HG02840 (cell line): ENCODE data around the gene ADORA3.

Experiments used
- ATAC-seq: cut with Tn5 transposase; IDR thresholded peaks from one replicate; pipeline ENCODE4 v1.9.1; 2021; ENCODE audit warnings: mild to moderate bottlenecking, moderate library complexity, moderate number of reproducible peaks; ENCODE audit not compliant: unreplicated experiment, low FRiP score

ADORA3 gene

DNA sequence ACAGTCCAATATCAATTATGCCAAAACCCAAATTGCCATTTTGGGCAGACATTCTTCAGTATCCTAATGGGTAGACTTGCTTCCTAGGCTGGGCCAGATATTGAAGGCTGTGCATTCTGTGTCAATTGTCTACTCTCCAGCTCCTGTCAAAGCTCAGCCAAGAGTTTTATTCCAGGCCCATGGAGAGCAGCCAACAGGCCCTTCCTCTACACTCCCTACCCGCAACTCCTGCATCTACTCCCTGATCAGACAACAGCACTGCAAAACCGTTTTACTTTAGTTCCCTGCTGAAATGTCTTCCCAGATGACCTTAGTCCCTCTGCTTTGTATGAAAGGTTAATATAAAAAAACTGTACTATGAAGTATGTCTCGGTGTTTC is 6.6 kb upstream of the ADORA3 start:
- no peak for ATAC-seq

DNA sequence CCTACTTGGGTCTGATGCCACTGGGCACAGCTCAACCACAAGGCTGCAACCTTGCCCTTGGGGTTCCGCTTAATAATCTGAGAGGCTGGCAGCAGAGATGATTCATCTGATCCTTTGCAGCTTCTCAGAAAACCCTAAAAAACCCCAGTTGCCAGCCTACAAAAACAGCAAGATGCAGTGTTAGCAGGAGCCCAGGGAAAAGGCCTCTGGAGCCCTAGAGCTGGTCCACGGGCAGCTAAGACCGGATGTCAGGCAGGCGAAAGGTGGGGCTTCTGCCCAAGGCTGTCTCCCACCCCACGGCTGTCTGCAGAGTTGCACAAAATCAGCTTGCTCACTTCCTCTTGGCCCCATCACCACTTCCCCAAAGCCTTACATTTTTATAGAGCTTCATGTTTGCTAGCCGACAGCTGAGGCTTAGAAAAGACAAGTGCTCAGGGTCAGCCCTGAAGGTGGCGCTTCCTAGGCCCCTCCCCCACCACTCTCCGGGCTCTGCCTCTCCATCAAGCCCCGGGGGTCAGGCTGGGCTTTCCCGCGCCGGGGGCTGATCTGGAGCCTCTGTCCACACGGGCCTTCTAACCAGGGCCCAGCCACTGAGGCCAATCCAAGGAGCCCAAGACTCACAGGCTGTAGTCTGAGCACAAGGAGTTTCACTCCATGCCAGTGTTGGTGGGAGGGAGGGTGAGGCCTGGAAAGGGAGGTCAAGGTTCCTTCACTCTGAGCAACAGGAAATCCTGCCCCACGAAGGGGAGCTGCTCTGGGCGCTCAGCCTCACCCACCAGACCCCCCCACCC is 4.2 kb upstream of the ADORA3 start:
- peak; percentile 43 for ATAC-seq

DNA sequence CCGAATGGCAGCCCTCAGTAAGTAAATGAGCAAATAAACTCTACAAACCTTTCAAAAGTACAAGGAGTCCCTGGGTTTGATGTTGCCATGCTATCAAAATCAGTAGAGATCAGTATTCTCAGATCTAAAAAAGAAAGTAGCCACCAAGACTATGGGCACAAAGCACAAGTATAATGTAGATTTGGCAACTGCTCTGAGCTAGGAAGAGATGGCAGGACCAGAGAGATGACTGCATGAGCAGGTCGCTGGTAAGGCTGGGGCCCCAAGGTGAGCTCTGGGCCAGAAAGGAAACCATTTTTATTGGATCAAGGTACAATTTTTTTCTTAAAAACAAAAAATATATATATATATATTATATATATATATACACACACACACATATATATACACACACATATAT is 3.1 kb upstream of the ADORA3 start:
- no peak for ATAC-seq

DNA sequence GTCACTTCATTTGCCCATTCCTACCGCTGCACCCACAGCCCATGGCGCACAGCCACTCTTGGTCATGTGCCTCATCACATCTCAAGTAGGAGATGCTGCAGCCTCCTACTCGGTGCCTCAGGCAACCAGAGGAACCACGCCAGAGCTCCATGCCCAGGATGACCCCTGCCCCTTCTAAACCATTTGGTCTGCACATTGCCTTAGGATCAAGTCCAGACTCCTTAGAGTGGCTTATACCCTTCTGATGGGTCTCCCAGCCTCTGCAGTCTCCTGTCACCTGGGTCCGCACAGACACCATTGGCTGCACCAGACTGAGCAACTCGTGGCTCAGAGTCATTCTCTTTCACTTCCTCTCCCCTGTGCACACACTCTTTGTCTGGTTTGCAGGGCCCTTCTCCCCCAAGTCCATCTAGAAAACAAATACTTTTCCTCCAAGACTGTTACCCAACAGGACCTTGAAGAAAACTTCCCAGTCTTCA is 2.2 kb upstream of the ADORA3 start:
- peak; percentile 51 for ATAC-seq

DNA sequence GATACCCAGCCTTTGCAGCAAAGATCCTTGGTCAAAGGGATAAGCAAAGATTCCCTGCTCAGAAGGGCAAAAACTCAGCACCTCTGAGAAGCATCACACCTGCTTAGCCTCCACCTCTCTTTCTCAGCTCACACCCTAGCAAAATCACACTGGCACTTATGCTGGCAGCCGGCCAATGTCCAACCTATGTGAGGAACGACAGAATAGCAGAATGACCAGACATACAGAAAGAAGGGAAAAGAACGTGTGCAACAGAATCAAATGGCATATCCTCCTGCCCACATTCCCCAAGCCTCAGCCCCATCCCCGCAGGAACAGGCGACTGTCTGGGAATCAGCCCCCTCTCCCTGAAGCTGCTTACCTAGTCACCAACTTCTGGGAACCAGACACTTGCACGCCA is 664 bp upstream of the ADORA3 start:
- no peak for ATAC-seq

DNA sequence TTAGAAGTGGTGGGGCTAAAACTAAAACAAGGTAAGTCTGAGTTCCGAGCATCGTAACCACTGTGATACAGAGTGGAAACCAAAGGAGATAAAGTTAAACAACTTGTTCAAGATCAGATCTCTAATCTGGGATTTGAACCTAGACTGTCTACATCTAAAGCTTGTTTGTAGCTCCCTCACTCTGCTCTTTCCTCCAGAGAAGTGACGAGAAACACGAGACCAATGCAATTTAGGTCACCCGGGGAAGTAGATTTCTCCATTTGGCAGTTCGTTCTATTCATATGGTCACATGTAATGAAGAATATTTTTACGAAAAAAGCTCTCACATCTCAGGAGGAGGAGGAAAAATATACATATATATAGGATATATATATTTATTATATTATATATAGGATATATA is 1.8 kb downstream of the ADORA3 start:
- ATAC-seq, result no peak

DNA sequence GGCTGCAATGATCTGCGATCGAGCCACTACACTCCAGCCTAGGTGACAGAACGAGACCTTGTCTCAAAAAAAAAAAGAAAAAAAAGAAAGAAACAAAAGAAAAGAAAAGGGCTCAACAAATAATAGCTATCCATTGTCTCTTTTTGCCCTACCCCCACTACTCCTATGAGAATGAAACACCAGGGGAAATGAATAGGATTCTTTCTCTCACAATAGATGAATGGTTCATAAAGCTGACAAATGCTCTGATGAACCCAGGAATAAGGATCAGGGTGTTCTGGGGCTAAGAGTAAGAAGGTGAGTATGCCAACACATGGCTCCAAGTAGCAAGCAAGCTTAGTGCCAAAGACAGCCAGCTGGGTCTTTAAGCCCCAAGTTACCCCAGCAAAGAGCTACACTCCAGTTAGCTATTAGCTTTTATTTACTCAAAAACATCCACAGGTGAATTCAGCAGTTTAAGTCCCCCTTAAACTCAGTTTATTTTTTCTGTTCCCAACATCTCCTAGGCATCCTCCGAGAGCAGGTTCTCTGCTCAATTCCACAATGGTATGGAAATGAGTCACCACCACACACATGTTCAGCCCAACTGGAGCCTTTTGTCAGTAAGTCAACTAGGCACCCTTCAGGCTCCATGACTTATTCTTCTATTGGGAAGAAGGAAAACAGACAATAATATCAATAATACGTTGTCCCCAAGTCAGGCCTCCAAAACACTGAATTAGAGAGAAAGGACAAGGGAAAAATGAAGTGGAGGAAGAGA is 4.2 kb downstream of the ADORA3 start:
- ATAC-seq, result no peak

DNA sequence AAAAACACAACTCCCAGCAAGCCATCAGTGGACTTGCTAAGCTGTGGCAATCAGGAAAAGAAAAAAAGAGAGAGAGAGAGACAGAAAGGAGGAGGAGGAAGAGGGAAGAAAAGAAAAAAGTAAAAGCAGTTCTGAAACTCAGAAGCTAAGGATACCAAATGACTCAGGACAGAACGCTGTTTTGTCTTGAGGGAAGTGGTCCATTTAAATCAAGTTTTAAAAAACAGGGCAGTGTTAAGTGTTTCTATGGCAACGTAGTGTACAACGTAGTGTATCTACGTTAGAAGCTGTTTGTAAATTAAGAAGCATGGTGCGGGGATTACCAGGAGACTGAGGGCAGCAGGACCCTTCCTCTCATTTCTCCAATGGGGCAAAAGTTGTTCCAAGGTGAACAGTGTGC is 5.8 kb downstream of the ADORA3 start:
- no peak for ATAC-seq

DNA sequence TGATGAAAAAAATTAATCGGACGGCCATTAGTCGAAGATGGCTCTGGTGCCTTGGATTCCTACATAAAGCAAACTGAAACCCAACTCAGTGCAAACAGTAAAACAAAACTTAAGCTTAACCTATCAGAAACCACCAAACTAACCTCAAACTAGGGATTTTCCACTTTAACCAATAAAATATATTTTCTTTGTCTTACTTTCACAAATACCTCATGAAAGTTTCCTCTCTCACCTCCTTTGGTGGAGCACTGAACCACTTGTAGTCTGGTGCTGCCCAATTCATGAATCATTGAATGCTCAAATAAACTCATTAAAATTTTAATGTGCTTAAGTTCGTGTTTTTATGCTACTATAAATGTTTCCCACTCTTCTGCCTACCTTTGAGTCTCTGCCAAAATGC is 7.0 kb downstream of the ADORA3 start:
- no peak for ATAC-seq

DNA sequence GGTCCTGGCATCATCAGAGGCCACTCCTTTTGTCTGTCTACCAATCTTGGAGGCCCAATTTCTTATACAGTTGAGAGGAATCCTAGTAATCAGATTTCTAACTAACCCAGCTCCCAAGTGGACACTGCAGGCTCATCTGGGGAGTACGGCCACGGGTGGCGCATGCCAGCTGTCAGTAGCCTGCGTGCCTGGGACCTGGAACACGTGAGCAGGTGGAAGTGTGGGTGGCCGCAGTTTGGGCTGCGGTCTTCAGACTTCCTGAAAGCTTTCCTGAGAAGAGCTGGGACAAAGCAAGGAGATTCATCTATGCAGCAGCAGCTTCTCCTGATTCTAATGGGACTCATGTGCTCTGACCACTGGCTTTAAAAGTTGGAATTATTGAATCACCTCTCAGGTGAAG is 12.4 kb downstream of the ADORA3 start:
- ATAC-seq, result no peak

DNA sequence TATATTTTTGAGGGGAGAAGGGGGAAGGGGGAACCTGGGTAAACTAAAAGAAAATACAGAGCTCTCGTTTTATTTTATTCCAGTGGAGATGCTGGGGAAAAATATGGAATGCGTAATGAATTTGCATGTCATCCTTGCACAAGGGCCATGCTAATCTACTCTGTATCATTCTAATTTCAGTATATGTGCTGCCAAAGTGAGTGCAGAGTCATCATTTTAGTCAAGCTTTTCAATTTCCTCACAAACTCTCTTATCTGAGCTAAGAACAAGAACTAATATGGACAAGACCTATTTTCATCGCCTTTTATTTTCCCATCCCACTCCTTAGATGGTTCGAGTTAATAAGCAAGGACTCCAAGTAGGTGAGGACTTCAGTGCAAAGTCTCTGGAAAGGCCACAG is 13.2 kb downstream of the ADORA3 start:
- no peak for ATAC-seq

DNA sequence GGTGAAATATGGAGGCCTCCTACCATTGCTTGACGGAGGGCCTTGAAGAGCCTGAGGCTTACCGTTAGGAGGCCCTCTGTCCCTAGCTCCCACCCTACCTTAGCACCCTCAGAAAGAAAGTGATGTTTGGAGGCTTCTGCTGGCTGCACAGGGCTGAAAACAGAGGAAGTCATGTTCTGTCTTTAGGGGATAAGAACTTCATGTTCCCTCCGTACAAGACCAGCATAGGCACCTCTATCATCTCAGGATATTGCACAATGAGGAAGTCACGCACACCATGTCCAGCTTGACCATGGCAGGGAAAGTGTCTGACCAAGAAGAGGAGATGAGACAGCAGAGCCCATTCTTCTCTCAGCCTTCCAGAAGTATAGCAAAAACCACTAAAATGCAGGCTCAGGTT is 13.8 kb downstream of the ADORA3 start:
- ATAC-seq, result no peak

DNA sequence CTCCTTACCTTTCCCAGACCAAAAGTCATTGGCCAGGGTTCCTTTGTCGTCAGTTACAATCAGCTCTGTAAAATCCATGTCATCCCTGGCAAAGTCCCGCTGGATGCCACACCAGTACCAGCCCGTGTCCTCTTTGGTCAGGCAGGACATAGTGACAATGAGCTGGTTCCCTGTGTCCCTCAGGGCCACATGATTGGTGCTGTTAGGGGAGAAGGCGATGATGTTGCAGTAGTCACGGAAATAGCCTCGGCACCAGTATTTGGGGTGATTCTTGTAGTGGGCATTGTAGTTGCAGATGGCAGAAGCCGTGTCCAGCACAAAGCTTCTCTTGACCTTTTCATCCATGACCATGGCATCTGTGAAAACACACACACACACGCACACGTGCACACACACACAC is 14.8 kb downstream of the ADORA3 start:
- ATAC-seq, result no peak

DNA sequence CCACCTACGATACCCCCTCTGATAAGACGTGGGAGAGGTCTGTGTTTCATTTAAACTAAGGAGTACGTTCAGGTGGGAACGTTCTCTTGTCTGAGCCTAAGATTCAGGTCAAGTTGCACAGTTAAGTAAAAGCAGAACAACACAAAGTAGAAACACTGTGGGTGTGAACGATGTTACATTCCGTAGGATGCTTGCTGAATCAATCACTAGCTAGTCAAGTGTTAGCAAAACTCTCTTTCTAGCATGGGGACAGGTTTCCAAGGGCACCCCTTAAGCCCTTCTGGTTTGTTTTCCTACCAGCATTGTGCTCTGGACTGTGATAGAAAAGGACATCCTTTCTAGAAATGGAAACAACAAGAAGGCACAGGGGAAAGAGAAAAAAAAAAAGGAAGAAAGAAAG is 16.3 kb downstream of the ADORA3 start:
- no peak for ATAC-seq

DNA sequence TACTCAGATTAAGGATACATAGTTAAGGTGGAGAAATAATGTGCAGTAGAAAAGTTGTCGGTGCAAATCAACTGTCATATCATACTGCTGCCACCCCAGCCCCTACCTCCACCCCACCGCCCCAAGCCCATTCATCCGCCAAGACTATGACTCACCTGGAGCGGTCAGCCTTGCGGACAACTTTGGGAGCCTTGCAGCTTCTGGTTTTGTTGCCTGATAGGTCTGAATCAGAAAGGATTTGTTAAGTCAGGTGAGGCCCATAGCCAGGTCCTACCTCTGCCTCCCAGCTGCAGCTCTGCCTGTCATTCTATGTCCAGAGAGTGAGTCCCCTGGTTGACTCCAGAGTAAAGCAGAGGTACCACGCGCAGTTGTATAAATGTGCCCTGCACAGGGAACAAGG is 17.0 kb downstream of the ADORA3 start:
- ATAC-seq, result no peak

DNA sequence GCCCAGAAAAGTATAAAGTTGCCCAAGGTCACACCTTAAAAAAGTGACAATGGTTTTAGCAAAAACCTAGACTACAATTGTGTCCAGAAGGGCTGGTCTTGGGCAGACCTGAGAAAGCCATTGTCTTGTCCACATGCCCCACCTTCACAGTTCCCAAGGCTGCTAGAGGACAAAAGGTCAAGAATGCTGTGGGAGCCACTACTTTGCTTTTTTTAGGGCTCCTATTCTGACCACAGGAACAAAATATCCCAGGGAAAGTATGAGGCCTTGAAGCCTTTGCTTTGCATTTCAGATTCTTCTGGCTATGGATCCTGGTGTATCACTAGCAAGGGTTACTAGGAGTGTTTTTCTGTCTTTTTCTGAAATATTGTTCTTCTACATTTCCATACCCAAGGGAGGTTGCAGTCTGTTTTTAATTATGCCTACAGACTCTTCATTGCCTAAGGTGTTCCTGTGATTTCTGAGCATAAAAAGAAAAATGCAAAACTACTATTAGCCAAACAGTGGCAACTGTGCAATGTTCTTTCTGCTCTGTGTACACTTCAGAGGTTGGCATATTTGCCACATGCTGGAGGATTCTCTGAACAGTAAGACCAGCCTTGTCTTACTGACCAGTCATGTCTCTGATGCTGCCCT is 18.9 kb downstream of the ADORA3 start:
- ATAC-seq, result no peak

DNA sequence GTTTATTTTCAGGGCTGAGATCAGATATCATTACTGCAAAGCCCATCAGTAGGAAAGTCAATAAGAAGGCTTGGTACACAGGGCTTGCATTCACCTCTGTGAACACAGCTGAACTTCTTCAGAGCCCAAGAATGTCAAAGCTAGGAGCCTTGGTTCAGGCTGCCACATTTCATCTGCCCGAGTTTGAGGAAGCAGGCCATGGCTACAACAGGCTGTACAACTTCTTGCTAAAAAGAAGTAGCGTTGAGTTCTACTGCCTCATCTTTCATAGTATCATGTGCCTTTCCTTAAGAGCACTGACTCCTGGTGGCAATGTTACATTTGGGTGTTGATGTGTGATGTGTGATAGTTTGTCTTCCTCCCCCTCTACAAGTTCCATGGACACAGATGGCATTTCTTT is 19.6 kb downstream of the ADORA3 start:
- no peak for ATAC-seq

DNA sequence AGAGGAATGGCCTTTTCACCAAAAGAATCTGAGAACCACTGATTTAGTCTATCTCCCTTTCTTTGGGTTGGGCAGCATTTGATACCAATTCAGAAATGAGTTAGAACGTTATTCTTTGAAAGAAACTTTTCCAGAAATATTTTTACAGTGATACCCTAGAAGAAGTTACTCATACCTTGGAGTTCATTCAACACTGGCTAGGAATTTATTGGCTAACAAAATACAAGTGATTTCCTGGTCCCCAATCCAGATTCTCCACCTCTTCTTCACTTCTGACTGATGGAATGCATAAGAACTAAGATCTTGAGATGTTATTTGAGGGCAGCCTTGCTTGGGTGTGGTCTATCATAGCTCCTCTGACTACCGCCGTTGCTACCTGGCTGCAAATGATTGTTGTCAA is 20.3 kb downstream of the ADORA3 start:
- no peak for ATAC-seq

DNA sequence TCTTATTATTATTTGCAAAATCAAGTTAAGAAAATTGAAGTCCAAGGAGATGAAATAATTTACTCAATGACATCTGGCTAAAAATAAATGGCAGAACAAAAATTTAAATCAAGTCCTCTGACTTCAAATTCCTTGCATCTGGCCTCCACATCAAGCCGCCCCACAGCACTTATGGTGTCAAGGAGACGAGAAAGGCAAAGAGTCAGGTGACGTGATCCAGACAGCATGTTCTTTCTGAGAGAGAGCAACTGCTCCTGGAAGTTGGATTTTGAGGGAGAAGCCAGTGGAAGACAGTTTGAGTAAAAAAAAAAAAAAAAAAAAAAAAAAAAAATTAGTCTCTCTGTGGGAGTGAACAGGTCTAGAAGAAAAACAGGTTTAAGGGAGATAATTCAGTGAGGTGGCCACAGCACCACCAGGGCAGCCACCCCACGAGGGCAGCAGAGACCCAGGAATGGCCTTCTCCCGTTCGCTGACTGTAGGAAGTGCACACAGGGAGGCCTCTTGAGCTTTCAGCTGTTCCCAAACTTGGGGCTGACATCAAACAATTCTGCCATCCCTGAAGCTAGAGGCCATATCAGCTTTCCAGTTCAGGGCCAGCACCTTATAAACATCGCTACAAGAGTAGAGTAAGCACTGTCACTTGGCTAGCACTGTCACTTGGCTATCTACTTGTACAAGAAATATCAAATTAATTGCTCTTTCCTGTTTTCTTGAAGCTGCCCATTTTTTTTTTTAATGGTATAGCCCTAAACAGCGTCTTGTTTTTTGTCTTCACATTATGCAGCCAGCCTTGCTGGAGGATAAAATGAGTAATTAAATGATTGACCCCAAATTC is 21.8 kb downstream of the ADORA3 start:
- ATAC-seq, result no peak

DNA sequence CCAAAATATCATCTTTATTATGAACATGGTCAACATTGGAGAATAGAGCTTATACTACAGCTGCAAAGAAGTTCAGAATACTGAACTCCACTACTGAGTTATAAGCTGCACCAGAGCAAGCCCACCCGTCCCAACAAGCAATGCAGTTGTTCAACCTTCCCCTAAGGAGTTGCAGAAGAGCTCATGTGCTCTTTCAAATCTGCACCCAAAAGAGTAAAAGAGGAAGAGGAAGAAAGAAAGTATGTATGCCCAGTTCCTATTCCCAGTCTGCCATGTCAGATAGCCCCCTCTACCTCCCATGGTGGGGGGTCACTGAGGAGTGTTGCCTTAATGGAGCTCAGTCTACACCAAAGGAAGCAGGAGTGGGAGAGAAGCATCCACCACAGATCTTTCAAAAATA is 22.8 kb downstream of the ADORA3 start:
- no peak for ATAC-seq
